Body of pancreas (tissue), 4 donors: ENCODE results near the gene ALDH9A1. TPM values are rescaled to one million over a fixed set of nuclear protein-coding genes. Genes with fewer than 3 reads are reported as not detected.
"Not testable (repeated sequence)": the region's sequence is repeated elsewhere in the genome, so short reads cannot be mapped to it uniquely, and the experiment has no call there.

Experiments used
- ATAC-seq: fragments of 150-250 bp; one replicate; pipeline ENCODE4 v1.9.1; 2016
- DNase-seq, 4 donors: peaks; one replicate each; pipeline ENCODE4 v3.0.0-alpha.2; 2019
- H3K27ac ChIP-seq, 4 donors: fragments of 200-600 bp; sonication (generic); 1 replicate in 3 of 4; 2 replicates in 1 of 4; pipeline versions ENCODE4 v1.5.1 to v1.6.1; 2016 to 2019; ENCODE audit warnings: mild to moderate bottlenecking in 1 of 4, mixed read lengths in 1 of 4, moderate library complexity in 1 of 4
- H3K27me3 ChIP-seq, 2 donors: fragments of 200-600 bp; sonication (generic); one replicate each; pipeline ENCODE4 v1.6.0; 2016; ENCODE audit warnings: mild to moderate bottlenecking in 1 of 2
- H3K36me3 ChIP-seq, 2 donors: fragments of 200-600 bp; sonication (generic); replicated peaks in 1 of 2; 2 replicates each; pipeline ENCODE4 v1.5.1; 2016; ENCODE audit warnings: low read depth in 2 of 2; ENCODE audit not compliant: insufficient read depth in 1 of 2
- H3K4me1 ChIP-seq: fragments of 200-600 bp; sonication (generic); one replicate; pipeline ENCODE4 v1.6.0; 2016
- H3K4me3 ChIP-seq, 2 donors: fragments of 200-600 bp; sonication (generic); 1 replicate in 1 of 2; 2 replicates in 1 of 2; pipeline ENCODE4 v1.5.1; 2016 to 2019
- H3K9me3 ChIP-seq, 3 donors: fragments of 200-600 bp; sonication (generic); 1 replicate in 2 of 3; 2 replicates in 1 of 3; pipeline ENCODE4 v1.5.1; 2016
- POLR2A ChIP-seq, 3 donors: fragments of 450-650 bp; IDR thresholded peaks; one replicate each; pipeline ENCODE4 v1.6.1; 2016; ENCODE audit warnings: antibody characterized with exemption in 3 of 3, mild to moderate bottlenecking in 2 of 3
- WGBS, 2 donors: methylation state at CpG; one replicate each; pipeline ENCODE4 v1.1.5; 2017; 5-methylcytosine and 5-hydroxymethylcytosine counted together
- intact Hi-C: fragments of 100-400 bp; cut with DNase I; formaldehyde crosslinking; loops from one replicate; pipeline ENCODE4 v1.15.1; 2023
- total RNA-seq, 2 donors: library from RNA; depleted of rRNA; stranded (reverse); fragments of >200 nt; gene quantifications; one replicate each; pipeline ENCODE4 v1.1.0, GENCODE V29; 2016
- TF ChIP-seq, protein P1 (sequence below), 7 experiments: fragments of 450-650 bp in 4 of 7; fragments of 200-600 bp in 3 of 7; sonication (generic) in 3 of 7; IDR thresholded peaks; one replicate each; pipeline ENCODE4 v1.5.1; 2016 to 2019; ENCODE audit warnings: antibody characterized with exemption in 7 of 7

Gene ALDH9A1
- total RNA-seq, 2 donors from 2014 or later = 20.8 to 30.1 TPM

GRCh38 chr1:165712764-165713163, 14.4 kb upstream of the ALDH9A1 start:
- H3K4me3 ChIP-seq = no peak overlapping the region
- WGBS, 2 donors = 91 to 96% methylated on average over 5 of the region's 5 CpGs
- H3K36me3 ChIP-seq = no peaks in the 10 kb centered on the region
- intact Hi-C loops = no loop called here
- H3K27ac ChIP-seq = no peak overlapping the region
- TF ChIP-seq, protein P1, sequence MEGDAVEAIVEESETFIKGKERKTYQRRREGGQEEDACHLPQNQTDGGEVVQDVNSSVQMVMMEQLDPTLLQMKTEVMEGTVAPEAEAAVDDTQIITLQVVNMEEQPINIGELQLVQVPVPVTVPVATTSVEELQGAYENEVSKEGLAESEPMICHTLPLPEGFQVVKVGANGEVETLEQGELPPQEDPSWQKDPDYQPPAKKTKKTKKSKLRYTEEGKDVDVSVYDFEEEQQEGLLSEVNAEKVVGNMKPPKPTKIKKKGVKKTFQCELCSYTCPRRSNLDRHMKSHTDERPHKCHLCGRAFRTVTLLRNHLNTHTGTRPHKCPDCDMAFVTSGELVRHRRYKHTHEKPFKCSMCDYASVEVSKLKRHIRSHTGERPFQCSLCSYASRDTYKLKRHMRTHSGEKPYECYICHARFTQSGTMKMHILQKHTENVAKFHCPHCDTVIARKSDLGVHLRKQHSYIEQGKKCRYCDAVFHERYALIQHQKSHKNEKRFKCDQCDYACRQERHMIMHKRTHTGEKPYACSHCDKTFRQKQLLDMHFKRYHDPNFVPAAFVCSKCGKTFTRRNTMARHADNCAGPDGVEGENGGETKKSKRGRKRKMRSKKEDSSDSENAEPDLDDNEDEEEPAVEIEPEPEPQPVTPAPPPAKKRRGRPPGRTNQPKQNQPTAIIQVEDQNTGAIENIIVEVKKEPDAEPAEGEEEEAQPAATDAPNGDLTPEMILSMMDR (IDR thresholded peaks at IDR 0.05) = no peak
- no peak for TF ChIP-seq POLR2A (IDR thresholded peaks at IDR 0.05)
- DNase-seq (no peak), ATAC-seq (no peak)
- no peaks in the 10 kb centered on the region for H3K4me1 ChIP-seq
- no peaks in the 10 kb centered on the region for H3K9me3 ChIP-seq
- H3K27me3 ChIP-seq = no peaks in the 10 kb centered on the region

GRCh38 chr1:165707984-165708706, 9.8 kb upstream of the ALDH9A1 start:
- no peak for DNase-seq
- Histone ChIP-seq H3K4me3 (no peak overlapping the region), H3K27ac (no peak overlapping the region), H3K36me3 (no peaks in the 10 kb centered on the region), H3K4me1 (no peaks in the 10 kb centered on the region), H3K27me3 (peaks cover 0 to 4% of the 10 kb centered on the region in 2 donors), H3K9me3 (no peaks in the 10 kb centered on the region)
- 73 to 83% methylated on average over 11 of the region's 11 CpGs for WGBS, 2 donors
- intact Hi-C loops = no loop called here
- ATAC-seq = no peak
- TF ChIP-seq, protein P1 (IDR thresholded peaks at IDR 0.05) = no peak
- no peak for TF ChIP-seq POLR2A (IDR thresholded peaks at IDR 0.05)

DNA sequence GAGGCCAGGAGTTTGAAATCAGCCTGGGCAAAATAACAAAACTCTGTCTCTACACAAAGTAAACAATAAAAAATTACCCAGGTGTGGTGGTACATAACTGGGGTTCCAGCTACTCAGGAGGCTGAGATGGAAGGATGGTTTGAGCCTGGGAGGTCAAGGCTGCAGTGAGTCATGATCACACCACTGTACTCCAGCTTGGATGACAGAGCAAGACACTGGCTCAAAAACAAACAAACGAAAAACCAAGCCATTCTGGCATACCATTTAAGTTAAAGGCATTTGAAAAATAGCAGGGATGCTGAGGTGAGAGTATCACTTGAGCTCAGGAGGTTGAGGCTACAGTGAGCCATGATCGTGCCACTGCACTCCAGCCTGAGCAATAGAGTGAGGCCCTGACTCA, 5.3 kb upstream of the ALDH9A1 start:
- no peak overlapping the region for H3K27ac ChIP-seq
- H3K27me3 ChIP-seq = peaks cover 0 to 4% of the 10 kb centered on the region in 2 donors
- H3K36me3 ChIP-seq = no peaks in the 10 kb centered on the region
- DNase-seq (no peak), ATAC-seq (no peak)
- H3K9me3 ChIP-seq = no peaks in the 10 kb centered on the region
- H3K4me3 ChIP-seq = no peak overlapping the region
- H3K4me1 ChIP-seq = no peaks in the 10 kb centered on the region
- intact Hi-C loops = no loop called here
- 67 to 73% methylated on average over 2 of the region's 2 CpGs for WGBS, 2 donors
- TF ChIP-seq POLR2A (IDR thresholded peaks at IDR 0.05) = no peak
- TF ChIP-seq, protein P1 (IDR thresholded peaks at IDR 0.05) = no peak

DNA sequence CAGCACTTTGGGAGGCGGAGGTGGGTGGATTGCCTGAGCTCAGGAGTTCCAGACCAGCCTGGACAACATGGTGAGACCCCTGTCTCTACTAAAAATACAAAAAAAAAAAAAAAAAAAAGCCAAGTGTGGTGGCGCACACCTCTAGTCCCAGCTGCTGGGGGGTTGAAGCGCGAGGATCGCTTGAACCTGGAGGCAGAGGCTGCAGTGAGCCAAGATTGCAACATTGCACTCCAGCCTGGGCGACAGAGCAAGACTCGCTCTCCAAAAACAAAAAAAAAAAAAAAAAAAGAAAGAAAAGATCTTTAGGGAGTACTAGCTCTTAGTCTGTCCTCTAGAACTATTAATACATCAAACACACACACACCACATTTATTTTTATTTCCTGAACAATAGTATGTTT, 3.6 kb upstream of the ALDH9A1 start:
- 78 to 84% methylated on average over 7 of the region's 7 CpGs for WGBS, 2 donors
- DNase-seq, ATAC-seq: not testable (repeated sequence)

DNA sequence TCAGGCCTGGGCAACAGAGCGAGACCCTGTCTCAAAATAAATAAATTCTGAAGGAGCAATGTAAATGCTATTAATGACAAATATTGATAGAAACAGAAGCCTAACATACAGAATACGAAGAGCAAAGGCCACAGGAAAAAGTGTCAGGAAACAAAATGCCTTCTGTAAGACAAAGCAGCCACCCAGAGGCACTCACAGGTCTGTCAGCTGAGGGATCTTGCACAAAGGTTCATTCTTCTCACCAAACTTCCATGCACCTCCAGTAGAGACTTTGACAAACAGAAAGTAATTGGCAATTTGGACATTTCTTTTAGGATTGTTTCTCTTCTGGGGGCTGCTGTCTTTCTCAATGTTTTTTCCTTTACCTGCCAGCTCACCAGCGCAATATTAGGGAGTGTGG, 1.2 kb upstream of the ALDH9A1 start:
- DNase-seq (no peak), ATAC-seq (no peak)
- Histone ChIP-seq H3K4me1 (peaks cover 21% of the 10 kb centered on the region), H3K36me3 (no peaks in the 10 kb centered on the region), H3K27me3 (no peaks in the 10 kb centered on the region), H3K27ac (no peak overlapping the region), H3K4me3 (no peak overlapping the region), H3K9me3 (no peaks in the 10 kb centered on the region)
- TF ChIP-seq, protein P1 (IDR thresholded peaks at IDR 0.05) = no peak
- no peak for TF ChIP-seq POLR2A (IDR thresholded peaks at IDR 0.05)
- intact Hi-C loops = no loop called here
- 87 to 93% methylated on average over 3 of the region's 3 CpGs for WGBS, 2 donors

More for the DNA sequence above, 3.6 kb upstream of the ALDH9A1 start:
- H3K36me3 ChIP-seq, H3K27ac ChIP-seq, H3K27me3 ChIP-seq, H3K4me3 ChIP-seq, H3K4me1 ChIP-seq, intact Hi-C loops, H3K9me3 ChIP-seq: not testable (repeated sequence)
